Stimulated activated CD8-positive, alpha-beta memory T cell treated with anti-CD3 and anti-CD28 coated beads, Interleukin-2, amount 100 ng/mL, for 48 hours (primary cell): Measurements from ENCODE around the gene SLC25A34.
"Not testable (repeated sequence)": the region's sequence is repeated elsewhere in the genome, so short reads cannot be mapped to it uniquely, and the experiment has no call there.

Experiments
- DNase-seq, 2 donors: peaks; one replicate each; pipeline ENCODE4 v3.0.0-alpha.2; 2020; ENCODE audit warnings: low read depth in 2 of 2

Gene SLC25A34

DNA sequence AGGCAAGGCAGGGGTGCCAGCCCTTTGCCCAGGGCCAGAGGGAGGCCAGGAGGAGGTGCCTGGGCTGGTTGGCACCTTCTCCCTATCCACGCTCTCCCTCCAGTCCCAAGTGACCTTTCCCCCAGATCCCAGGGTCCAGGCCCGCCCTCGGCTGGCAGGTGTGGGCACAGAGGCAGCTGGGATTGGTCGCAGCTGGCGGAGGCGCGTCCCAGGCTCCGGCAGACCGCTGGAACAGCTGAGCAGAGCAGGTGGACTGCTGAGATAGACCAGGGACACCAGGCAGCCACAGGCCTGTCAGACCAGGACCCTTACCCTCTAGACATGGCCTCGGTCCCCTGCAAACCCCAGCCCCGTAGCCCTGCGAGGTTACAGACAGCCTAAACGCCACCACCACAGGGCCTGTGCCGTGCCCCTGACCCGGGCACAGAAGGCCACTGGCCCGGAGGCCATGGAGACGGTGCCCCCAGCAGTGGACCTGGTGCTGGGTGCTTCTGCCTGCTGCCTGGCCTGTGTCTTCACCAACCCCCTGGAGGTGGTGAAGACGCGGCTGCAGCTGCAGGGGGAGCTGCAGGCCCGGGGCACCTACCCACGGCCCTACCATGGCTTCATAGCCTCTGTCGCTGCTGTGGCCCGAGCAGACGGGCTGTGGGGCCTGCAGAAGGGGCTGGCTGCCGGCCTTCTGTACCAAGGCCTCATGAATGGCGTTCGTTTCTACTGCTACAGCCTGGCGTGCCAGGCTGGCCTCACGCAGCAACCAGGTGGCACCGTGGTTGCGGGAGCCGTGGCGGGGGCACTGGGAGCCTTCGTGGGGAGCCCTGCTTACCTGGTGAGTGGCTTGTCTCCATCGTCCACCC is at the start of gene SLC25A34:
SLC25A34 (plus strand) TSS at position 221 of the 854 bp plus-strand sequence; CDS start at position 449, 228 bp downstream.
- DNase-seq = no peak

DNA sequence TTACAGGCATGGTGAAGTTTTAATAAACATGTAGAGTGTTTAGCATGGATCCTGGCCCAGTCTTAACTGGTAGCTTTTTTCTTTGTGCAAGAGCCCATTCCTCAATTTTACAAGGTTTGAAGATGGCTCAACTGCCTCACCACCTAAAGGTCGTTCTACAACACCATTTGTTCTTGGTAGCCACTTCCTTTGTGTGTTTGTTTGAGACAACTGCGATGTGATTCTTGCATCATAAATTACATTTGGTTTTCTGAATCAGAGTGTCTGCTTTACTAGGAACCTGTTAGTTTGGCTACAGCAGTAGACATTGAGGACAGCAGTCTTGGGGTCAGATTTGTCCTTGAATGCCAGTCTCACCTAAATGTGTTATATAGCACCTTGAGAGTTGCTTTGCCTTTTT is 48.6 kb upstream of the SLC25A34 start:
- no peak for DNase-seq

DNA sequence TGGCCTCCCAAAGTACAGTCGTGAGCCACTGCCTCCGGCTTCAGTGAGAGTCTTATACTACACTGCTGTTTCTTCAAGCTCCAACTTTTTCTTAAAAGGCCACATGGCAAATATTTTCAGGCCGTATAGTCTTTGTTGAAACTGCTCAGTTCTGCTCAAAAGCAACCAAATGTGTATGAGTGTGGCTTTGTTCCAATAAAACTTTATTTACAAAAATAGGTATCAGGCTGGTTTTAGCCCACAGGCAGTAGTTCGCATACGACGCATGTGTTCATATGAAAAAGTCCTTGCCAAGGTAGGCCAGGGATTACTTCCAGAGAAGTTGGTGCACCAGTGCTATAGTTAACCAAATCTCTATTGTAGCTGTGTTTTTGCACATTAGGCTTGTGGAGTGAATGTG is 45.7 kb upstream of the SLC25A34 start:
- no peak for DNase-seq

DNA sequence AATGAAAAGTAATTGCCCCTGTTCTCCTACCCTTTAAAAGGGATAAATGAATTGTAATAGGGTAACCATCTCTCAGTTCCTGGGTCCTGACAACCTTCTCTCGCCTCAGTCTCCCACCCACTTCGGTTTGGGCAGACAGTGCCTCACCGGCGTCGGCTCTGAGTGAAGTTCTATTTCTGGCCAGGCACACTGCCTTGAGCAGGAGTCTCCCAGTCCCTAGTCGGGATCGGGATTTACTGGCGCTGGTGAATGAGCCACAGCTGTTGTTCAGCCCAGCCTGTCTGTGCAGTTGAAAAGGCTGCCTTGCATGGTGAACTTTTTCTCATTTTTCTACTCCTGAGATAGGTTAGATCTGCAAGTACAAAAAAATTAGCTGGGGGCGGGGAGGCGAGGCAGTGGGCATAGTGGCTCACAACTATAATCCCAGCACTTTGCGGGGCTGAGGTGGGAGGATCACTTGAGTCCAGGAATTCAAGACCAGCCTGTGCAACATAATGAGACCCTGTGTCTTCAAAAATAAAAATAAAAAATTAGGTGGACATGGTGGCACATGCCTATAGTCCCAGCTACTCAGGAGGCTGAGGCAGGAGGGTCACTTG is 44.5 kb upstream of the SLC25A34 start:
- no peak for DNase-seq

DNA sequence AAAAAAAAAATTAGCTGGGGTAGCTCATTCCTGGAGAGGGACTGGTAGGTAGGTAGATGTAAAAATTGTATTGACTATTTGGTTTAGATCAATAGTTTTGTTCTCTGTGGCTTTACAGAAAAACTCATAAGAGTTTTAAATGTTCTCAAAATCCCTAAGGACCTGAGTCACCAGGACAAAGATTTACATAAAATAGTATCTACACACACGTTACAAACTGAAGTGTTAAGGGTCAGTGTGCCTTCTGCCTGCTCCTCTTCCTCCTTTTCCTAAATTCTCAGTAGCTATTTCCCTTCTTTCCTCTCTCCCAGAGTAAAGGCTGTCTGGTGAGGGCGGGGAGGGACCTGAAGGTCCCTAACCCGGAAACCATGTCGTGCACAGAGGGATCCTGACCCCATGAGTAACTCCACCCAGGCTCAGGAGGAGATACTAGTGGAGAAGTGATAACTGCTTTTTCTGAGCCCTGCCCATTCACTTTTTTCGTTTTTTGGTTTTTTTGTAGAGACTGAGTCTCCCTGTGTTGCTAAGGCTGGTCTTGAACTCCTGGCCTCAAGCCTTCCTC is 43.9 kb upstream of the SLC25A34 start:
- no peak for DNase-seq

GRCh38 chr1:15693371-15693770 is 42.7 kb upstream of the SLC25A34 start:
- no peak for DNase-seq

- no peak for DNase-seq
Measured at GRCh38 chr1:15696956-15697521, 39.0 kb upstream of the SLC25A34 start.

GRCh38 chr1:15698201-15698600 is 37.9 kb upstream of the SLC25A34 start:
- no peak for DNase-seq

GRCh38 chr1:15699321-15699720 is 36.7 kb upstream of the SLC25A34 start:
- DNase-seq = not testable (repeated sequence)

- no peak for DNase-seq
Measured at GRCh38 chr1:15700508-15700907, 35.5 kb upstream of the SLC25A34 start.

DNA sequence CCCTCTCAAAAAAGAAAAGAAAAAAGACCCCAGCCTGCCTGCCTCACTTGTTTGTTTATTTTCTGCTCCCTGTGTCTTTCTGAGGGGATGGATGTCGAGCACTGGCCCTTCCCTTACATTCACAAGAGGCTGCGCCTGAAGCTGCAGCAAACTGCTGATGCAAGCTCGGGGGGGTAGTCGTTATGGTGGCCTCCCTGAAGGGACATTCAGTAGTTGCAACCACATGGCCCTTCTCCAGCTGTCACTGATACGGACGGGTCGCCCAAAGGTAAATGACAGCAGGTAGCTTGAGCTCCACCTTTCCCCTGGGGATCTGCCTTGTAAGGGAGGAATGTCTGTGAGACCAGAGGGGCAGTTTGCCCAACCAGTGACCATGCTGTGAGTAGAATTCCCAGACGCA is 34.3 kb upstream of the SLC25A34 start:
- no peak for DNase-seq

DNA sequence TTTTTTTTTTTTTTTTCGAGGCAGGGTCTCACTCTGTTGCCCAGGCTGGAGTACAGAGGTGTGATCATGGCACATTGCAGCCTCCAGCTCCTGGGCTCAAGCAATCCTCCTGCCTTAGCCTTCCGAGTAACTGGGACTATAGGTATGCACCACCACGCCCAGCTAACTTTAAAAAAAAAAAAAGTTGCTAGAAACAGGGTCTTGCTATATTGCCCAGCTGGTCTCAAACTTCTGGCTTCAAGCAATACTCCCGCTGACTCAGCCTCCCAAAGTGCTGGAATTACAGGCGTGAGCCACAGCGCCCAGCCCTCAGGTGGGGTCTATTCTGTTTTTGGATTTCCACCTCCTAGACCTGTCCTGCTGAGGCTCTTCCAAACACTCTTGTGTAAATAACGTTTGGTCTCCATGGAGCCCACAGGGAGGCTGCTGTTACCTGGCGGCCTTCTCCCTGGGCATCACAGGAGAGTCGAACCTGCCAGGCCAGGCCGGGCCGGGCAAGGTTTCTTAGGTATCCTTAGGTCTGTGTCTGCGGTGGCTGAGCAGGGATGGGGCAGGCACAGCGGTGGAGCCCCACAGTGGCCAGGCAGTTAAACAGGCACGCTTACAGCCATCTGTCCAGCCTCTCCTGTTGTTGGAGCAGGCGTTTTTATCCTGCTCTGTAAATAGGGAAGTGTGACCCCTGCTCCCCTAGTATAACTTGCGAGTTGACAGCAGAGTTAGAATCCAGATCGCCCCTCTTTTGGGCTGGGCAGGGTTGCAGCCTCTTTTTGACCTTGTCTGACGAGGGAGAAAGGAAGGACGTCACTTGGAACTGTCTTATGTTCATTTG is 33.1 kb upstream of the SLC25A34 start:
- no peak for DNase-seq

DNA sequence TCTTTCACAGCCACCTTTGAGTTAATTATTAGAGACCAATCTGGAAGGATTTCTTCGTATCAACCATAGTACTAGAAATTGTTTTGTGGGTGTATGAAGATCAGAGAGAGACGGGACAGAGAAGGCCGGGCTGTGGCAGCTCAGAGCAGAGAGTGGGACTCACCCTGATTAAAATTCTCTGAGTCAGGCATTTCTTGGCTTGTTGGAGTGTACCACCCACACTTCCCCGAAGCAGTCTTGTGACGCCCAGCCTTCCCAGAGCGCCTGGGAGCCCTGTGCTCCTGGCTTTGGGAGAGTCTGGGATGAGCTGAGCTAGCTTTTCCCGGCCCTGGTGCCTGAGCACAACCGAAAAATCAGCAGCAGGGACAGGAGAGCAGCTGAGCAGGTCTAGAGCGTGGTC is 32.5 kb upstream of the SLC25A34 start:
- no peak for DNase-seq

DNA sequence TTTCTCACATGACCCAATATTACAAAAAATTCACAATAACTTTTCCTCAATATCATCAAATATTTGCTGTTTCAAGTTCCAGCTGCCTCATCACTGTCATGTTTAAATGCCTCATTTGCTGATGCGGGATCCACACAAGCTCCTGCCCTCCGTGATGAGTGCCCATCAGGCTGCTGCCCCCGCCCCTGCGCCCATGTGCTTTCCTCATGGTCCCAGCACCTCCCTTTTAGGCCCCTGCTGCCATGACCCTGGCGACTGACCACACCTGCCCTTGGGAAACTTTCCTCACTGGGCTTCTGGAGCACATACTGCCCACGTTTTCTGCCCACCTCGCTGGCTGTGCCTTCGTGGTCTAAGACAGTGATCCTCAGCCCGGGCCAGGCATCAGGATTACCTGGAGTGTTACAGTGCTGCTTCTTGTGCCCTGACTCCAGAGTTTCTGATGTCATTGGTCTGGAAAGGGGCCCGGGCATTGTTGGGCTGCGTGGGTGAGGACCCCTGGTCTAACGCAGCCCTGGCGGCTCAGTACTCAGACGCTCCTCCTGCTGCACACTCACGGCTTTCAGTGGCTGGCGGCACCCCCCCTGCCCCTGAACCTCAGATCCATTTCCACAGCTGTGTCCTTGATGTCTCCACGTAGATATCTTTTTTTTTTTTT is 31.4 kb upstream of the SLC25A34 start:
- no peak for DNase-seq

DNA sequence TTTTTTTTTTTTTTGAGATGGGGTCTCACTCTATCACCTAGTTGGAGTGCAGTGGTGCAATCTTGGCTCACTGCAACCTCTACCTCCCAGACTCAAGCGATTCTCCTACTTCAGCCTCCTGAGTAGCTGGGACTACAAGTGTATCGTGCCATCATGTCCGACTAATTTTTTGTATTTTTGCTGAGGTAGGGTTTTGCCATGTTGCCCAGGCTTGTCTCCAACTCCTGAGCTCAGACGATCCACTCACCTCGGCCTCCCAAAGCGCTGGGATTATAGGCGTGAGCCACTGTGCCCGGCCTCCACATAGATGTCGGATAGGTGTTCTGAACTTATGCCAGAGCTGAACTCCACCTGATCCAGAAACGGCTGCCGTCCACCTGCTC is 30.9 kb upstream of the SLC25A34 start:
- DNase-seq = no peak

DNA sequence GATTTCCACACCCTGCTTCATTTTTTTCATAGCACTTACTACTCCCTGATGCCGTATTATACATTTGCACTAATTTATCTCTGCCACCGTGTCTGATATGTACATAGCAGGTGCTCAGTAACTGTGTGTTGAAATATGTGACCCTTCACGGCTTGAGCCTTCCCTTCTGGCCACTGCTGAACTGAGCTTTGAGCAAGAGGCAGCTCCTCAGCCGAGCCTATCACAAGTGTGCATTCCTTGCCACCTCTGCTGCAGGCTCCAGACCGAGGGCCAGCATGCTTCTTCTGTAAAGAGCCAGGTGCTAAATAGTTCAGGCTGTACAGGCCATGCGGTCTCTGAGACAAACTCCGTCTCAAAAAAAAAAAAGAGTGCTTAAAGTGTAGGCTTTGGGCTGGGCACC is 29.3 kb upstream of the SLC25A34 start:
- no peak for DNase-seq

GRCh38 chr1:15707239-15707925 is 28.7 kb upstream of the SLC25A34 start:
- no peak for DNase-seq

- DNase-seq = no peak
Measured at GRCh38 chr1:15708486-15709137, 27.4 kb upstream of the SLC25A34 start.

DNA sequence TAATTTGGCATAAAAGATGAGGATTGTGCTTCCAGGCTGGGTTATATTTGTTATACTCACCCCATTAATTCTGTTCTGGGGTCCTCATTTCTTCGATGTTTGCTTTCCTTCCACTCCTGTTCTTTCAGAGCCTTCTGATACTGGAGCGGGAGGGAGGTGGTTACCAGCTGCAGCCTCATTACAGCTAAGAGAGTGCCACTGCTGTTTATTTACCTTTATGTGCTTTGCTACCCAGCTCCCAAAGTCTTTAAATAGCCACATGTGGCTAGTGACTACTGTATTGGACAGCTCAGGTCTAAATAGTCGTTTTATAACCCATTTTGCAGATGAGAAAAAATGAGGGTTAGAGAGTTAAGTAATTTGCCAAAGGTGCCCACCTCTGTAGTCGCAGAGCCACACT is 26.8 kb upstream of the SLC25A34 start:
- no peak for DNase-seq

DNA sequence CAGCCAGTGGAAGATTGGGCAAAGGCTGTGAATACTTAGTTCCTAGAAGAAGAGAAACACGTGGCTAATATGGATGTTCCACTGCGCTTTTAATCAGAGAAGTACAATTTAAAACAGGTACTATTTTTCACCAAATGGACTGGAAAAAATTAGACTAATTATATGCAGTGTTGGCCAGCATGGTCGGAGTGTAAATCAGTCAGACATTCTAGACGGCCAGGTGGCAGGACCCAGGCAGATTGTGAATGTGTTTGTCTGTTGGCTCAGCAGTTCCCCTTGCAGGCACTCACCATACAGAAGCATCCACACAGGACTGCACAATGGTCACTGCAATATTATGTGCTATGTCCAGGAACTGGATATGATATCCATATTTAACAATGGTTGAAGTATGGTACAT is 23.9 kb upstream of the SLC25A34 start:
- no peak for DNase-seq
